H9 (cell line): ENCODE results near the gene RSPO1. TPM values are rescaled to one million over a fixed set of nuclear protein-coding genes. Genes with fewer than 3 reads are reported as not detected.

ENCODE experiments used
- DNase-seq: peaks from one replicate; pipeline ENCODE4 v3.0.0-alpha.2; 2017
- H2AFZ ChIP-seq: one replicate; pipeline ENCODE4 v1.6.1; 2013; ENCODE audit warnings: mild to moderate bottlenecking, low read length, control low read depth, moderate library complexity
- H2AK5ac ChIP-seq: 2 replicates; pipeline ENCODE4 v1.6.1; 2013; ENCODE audit warnings: low read length, control low read depth, mixed read lengths; ENCODE audit not compliant: insufficient read length
- H2BK120ac ChIP-seq: one replicate; pipeline ENCODE4 v1.6.1; 2013; ENCODE audit warnings: low read depth, mild to moderate bottlenecking, low read length, control low read depth, inconsistent platforms; ENCODE audit not compliant: poor library complexity, severe bottlenecking
- H2BK12ac ChIP-seq: 2 replicates; pipeline ENCODE4 v1.6.1; 2013; ENCODE audit warnings: low read length, control low read depth, mixed read lengths, low read depth; ENCODE audit not compliant: insufficient read length
- H2BK15ac ChIP-seq: 2 replicates; pipeline ENCODE4 v1.6.1; 2013; ENCODE audit warnings: low read depth, low read length, control low read depth
- H2BK20ac ChIP-seq: one replicate; pipeline ENCODE4 v1.6.1; 2013; ENCODE audit warnings: low read depth, mild to moderate bottlenecking, low read length, control low read depth, inconsistent platforms; ENCODE audit not compliant: poor library complexity, severe bottlenecking
- H2BK5ac ChIP-seq: 2 replicates; pipeline ENCODE4 v1.6.1; 2013; ENCODE audit warnings: low read length, control low read depth, mixed read lengths; ENCODE audit not compliant: insufficient read length
- H3K14ac ChIP-seq: 2 replicates; pipeline ENCODE4 v1.6.1; 2013; ENCODE audit warnings: low read length, control low read depth; ENCODE audit not compliant: insufficient read depth
- H3K18ac ChIP-seq: 2 replicates; pipeline ENCODE4 v1.6.1; 2013; ENCODE audit warnings: low read depth, mild to moderate bottlenecking, mixed read lengths, low read length, control low read depth; ENCODE audit not compliant: insufficient read length
- H3K23ac ChIP-seq: 2 replicates; pipeline ENCODE4 v1.6.1; 2013; ENCODE audit warnings: low read length, control low read depth, mixed read lengths, low read depth; ENCODE audit not compliant: insufficient read length
- H3K23me2 ChIP-seq: 2 replicates; pipeline ENCODE4 v1.6.1; 2013; ENCODE audit warnings: low read depth, mild to moderate bottlenecking, mixed read lengths, low read length, control low read depth; ENCODE audit not compliant: insufficient read length, poor library complexity, severe bottlenecking
- H3K27ac ChIP-seq: 2 replicates; pipeline ENCODE4 v1.5.1; 2013; ENCODE audit warnings: low read length, control low read depth, mixed read lengths, low read depth; ENCODE audit not compliant: insufficient read length
- H3K27me3 ChIP-seq: 2 replicates; pipeline ENCODE4 v1.6.1; 2013; ENCODE audit warnings: low read length, control low read depth, inconsistent platforms; ENCODE audit not compliant: insufficient read depth
- H3K4ac ChIP-seq: 2 replicates; pipeline ENCODE4 v1.6.1; 2013; ENCODE audit warnings: low read depth, mild to moderate bottlenecking, control low read depth, inconsistent platforms, low read length, moderate library complexity
- H3K4me1 ChIP-seq: 2 replicates; pipeline ENCODE4 v1.6.1; 2013; ENCODE audit warnings: low read length, control low read depth, inconsistent platforms; ENCODE audit not compliant: insufficient read depth
- H3K4me2 ChIP-seq: 2 replicates; pipeline ENCODE4 v1.6.1; 2013; ENCODE audit warnings: low read length, control low read depth, mixed read lengths; ENCODE audit not compliant: insufficient read length, insufficient read depth
- H3K56ac ChIP-seq: 2 replicates; pipeline ENCODE4 v1.6.1; 2013; ENCODE audit warnings: low read depth, mild to moderate bottlenecking, mixed read lengths, low read length, control low read depth; ENCODE audit not compliant: insufficient read length
- H3K79me1 ChIP-seq: 2 replicates; pipeline ENCODE4 v1.6.1; 2013; ENCODE audit warnings: low read depth, mild to moderate bottlenecking, moderate library complexity, low read length, control low read depth, inconsistent platforms; ENCODE audit not compliant: insufficient read depth, poor library complexity, severe bottlenecking
- H3K79me2 ChIP-seq: 2 replicates; pipeline ENCODE4 v1.6.1; 2013; ENCODE audit warnings: low read length, control low read depth, inconsistent platforms; ENCODE audit not compliant: insufficient read depth
- H3K9ac ChIP-seq: 2 replicates; pipeline ENCODE4 v1.6.1; 2013; ENCODE audit warnings: low read length, control low read depth, mixed read lengths; ENCODE audit not compliant: insufficient read length; ENCODE audit errors: extremely low read depth
- H3K9me3 ChIP-seq: one replicate; pipeline ENCODE4 v1.6.1; 2013; ENCODE audit warnings: low read depth, low read length, inconsistent platforms; ENCODE audit not compliant: control insufficient read depth
- H3T11ph ChIP-seq: one replicate; pipeline ENCODE4 v1.6.1; 2013; ENCODE audit warnings: mild to moderate bottlenecking, low read length, control low read depth, inconsistent platforms
- H4K20me1 ChIP-seq: one replicate; pipeline ENCODE4 v1.6.1; 2013; ENCODE audit not compliant: control insufficient read depth, insufficient read length, insufficient read depth
- H4K5ac ChIP-seq: 2 replicates; pipeline ENCODE4 v1.6.1; 2013; ENCODE audit warnings: low read depth, mild to moderate bottlenecking, mixed read lengths, low read length, control low read depth; ENCODE audit not compliant: insufficient read length
- H4K8ac ChIP-seq: replicated peaks from 2 replicates; pipeline ENCODE4 v1.6.1; 2013; ENCODE audit warnings: low read length, control low read depth, mixed read lengths, low read depth; ENCODE audit not compliant: insufficient read length
- H4K91ac ChIP-seq: 2 replicates; pipeline ENCODE4 v1.6.1; 2013; ENCODE audit warnings: low read depth, mild to moderate bottlenecking, moderate library complexity, mixed read lengths, low read length, control low read depth; ENCODE audit not compliant: insufficient read length
- H3K27ac Mint-ChIP-seq, 3 experiments: 2 replicates in 2 of 3; 3 replicates in 1 of 3; pipeline ENCODE4 v1.8.0; 2020 to 2021; ENCODE audit warnings: mixed read lengths in 3 of 3, mild to moderate bottlenecking in 1 of 3, moderate library complexity in 1 of 3
- H3K27me3 Mint-ChIP-seq: 2 replicates; pipeline ENCODE4 v1.8.0; 2021; ENCODE audit warnings: low read depth, mild to moderate bottlenecking, moderate library complexity, mixed read lengths
- H3K36me3 Mint-ChIP-seq, 3 experiments: 2 replicates in 2 of 3; 3 replicates in 1 of 3; pipeline ENCODE4 v1.8.0; 2020 to 2021; ENCODE audit warnings: low read depth in 3 of 3, mixed read lengths in 3 of 3; ENCODE audit not compliant: insufficient read depth in 1 of 3
- H3K4me1 Mint-ChIP-seq, 2 experiments: 2 replicates each; pipeline ENCODE4 v1.8.0; 2020; ENCODE audit warnings: mixed read lengths in 2 of 2
- H3K4me3 Mint-ChIP-seq, 2 experiments: 2 replicates in 1 of 2; 3 replicates in 1 of 2; pipeline ENCODE4 v1.8.0; 2020 to 2021; ENCODE audit warnings: mild to moderate bottlenecking in 2 of 2, mixed read lengths in 2 of 2, moderate library complexity in 1 of 2
- H3K9me3 Mint-ChIP-seq, 2 experiments: 2 replicates in 1 of 2; 3 replicates in 1 of 2; pipeline ENCODE4 v1.8.0; 2020; ENCODE audit warnings: mild to moderate bottlenecking in 2 of 2, mixed read lengths in 2 of 2, moderate library complexity in 1 of 2
- CTCF ChIP-seq: fragments of 200-600 bp; sonication (generic); conservative IDR thresholded peaks from 3 replicates; pipeline ENCODE4 v1.8.0; 2021; ENCODE audit warnings: antibody characterized with exemption, mild to moderate bottlenecking
- whole genome bisulfite sequencing: extraction: QIAGEN DNeasy Blood & Tissue Kit; methylation state at CpG from one replicate; pipeline ENCODE4 v1.1.7; 2013; ENCODE audit warnings: missing lambda C conversion rate, low lambda C conversion rate, mixed read lengths; ENCODE audit not compliant: insufficient read length; ENCODE audit errors: extremely low coverage; 5-methylcytosine and 5-hydroxymethylcytosine counted together
- total RNA-seq: library from RNA; stranded (reverse); gene quantifications from 2 replicates; pipeline ENCODE4 v1.2.1, GENCODE V29; 2021

Gene RSPO1
- total RNA-seq, 1 experiment from 2014 or later: 0.35 TPM

GRCh38 chr1:37605061-37605650 lies 29.5 kb downstream of the RSPO1 start:
- 100% methylated on average over 1 of the region's 12 CpGs for WGBS

More at GRCh38 chr1:37605061-37605650, 29.5 kb downstream of the RSPO1 start:
- H3K4me2 ChIP-seq: no peak overlapping the region
- H2BK20ac ChIP-seq: no peak overlapping the region
- no peaks in the 10 kb centered on the region for H3K23me2 ChIP-seq
- H3T11ph ChIP-seq: no peak overlapping the region
- H3K14ac ChIP-seq: no peak overlapping the region
- H4K8ac ChIP-seq: no peak overlapping the region
- Mint-ChIP-seq H3K4me3 (no peak overlapping the region), H3K27ac (no peak overlapping the region), H3K9me3 (no peaks in the 10 kb centered on the region), H3K4me1 (no peaks in the 10 kb centered on the region), H3K27me3 (peaks cover 16% of the 10 kb centered on the region), H3K36me3 (no peaks in the 10 kb centered on the region)
- H3K9ac ChIP-seq: no peak overlapping the region
- H2BK12ac ChIP-seq: no peak overlapping the region
- H3K56ac ChIP-seq: no peak overlapping the region
- no peaks in the 10 kb centered on the region for H3K9me3 ChIP-seq
- H2BK15ac ChIP-seq: no peak overlapping the region
- H4K91ac ChIP-seq: no peak overlapping the region
- H4K20me1 ChIP-seq: no peaks in the 10 kb centered on the region
- no peak overlapping the region for H4K5ac ChIP-seq
- no peak for TF ChIP-seq CTCF
- H3K23ac ChIP-seq: no peak overlapping the region
- H2BK120ac ChIP-seq: no peak overlapping the region
- H3K27ac ChIP-seq: no peak overlapping the region
- no peaks in the 10 kb centered on the region for H3K79me1 ChIP-seq
- peak; percentile 66 for DNase-seq
- no peak overlapping the region for H2BK5ac ChIP-seq
- H3K4me1 ChIP-seq: no peaks in the 10 kb centered on the region
- no peaks in the 10 kb centered on the region for H3K79me2 ChIP-seq
- H2AFZ ChIP-seq: no peak overlapping the region
- H2AK5ac ChIP-seq: no peak overlapping the region
- H3K27me3 ChIP-seq: peaks cover 3% of the 10 kb centered on the region; the same call in 1 of the 2 replicates
- H3K18ac ChIP-seq: no peak overlapping the region
- H3K4ac ChIP-seq: no peak overlapping the region
